ENCODE measurements around the gene VPREB3.

The VPREB3 gene

GRCh38 chr22:23716811-23717801 is 37.1 kb downstream of the VPREB3 start:
- TF ChIP-seq, protein P1, sequence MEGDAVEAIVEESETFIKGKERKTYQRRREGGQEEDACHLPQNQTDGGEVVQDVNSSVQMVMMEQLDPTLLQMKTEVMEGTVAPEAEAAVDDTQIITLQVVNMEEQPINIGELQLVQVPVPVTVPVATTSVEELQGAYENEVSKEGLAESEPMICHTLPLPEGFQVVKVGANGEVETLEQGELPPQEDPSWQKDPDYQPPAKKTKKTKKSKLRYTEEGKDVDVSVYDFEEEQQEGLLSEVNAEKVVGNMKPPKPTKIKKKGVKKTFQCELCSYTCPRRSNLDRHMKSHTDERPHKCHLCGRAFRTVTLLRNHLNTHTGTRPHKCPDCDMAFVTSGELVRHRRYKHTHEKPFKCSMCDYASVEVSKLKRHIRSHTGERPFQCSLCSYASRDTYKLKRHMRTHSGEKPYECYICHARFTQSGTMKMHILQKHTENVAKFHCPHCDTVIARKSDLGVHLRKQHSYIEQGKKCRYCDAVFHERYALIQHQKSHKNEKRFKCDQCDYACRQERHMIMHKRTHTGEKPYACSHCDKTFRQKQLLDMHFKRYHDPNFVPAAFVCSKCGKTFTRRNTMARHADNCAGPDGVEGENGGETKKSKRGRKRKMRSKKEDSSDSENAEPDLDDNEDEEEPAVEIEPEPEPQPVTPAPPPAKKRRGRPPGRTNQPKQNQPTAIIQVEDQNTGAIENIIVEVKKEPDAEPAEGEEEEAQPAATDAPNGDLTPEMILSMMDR (IDR thresholded peaks at IDR 0.05) = no peak

DNA sequence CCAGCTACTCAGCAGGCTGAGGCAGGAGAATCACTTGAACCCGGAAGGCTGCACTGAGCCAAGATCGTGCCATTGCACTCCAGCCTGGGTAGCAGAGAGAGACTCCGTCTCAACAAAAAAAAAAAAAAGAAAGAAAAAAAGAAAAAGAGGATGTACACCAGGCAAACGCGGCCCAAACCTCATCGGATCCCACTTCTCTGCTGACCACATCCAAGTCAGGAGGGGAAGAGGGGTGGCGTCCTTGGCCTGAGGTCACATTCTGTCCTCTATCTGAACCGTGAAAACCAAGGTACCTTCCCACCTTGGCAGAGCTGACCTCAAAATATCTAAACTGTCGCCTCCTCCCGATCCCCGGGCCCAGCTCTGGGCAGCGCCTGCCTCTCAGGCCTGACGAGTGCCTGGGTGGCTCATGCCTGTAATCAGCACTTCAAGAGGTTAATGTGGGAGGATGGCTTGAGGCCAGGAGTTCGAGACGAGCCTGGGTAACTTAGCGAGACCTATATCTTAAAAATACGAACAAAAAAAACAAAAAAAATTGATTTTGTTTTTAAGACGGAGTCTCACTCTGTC is 38.3 kb downstream of the VPREB3 start:
- TF ChIP-seq, protein P1 (IDR thresholded peaks at IDR 0.05) = no peak

- TF ChIP-seq, protein P1 (IDR thresholded peaks at IDR 0.05) = no peak
Measured at GRCh38 chr22:23714596-23715578, 39.3 kb downstream of the VPREB3 start.

GRCh38 chr22:23713696-23714595 is 40.3 kb downstream of the VPREB3 start:
- TF ChIP-seq, protein P1 (IDR thresholded peaks at IDR 0.05) = no peak

DNA sequence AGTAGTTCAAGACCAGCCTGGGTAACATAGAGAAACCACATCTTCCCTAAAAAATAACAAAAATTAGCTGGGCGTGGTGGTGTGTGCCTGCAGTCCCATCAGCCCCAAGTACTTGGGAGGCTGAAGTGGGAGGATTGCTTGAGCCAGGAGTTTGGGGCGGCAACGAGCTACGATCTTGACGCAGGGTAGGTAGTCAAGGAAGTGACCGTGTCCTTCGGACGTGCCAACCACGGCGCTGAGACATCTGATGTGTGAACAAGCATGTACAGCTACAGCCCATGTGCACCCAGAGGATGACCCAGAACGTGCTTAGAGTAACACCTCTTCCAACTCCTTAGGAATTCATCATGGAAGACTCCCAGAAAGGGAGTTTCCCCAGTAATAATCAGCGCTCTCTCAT is 42.0 kb downstream of the VPREB3 start:
- TF ChIP-seq, protein P1 (IDR thresholded peaks at IDR 0.05) = no peak

- TF ChIP-seq, protein P1 (IDR thresholded peaks at IDR 0.05) = no peak
Measured at GRCh38 chr22:23709107-23709506, 45.1 kb downstream of the VPREB3 start.

Data from LNCAP (cell line).